ENCODE data around the gene PRDM5.
"Not testable (repeated sequence)": the region's sequence is repeated elsewhere in the genome, so short reads cannot be mapped to it uniquely, and the experiment has no call there.

Gene PRDM5

GRCh38 chr4:120741636-120742035 lies 180.9 kb downstream of the PRDM5 start:
- not testable (repeated sequence) for DNase-seq

- DNase-seq = no peak
These were observed 186.2 kb downstream of the PRDM5 start for GRCh38 chr4:120736312-120736711.

GRCh38 chr4:120733968-120734367 lies 188.6 kb downstream of the PRDM5 start:
- DNase-seq = no peak

GRCh38 chr4:120733054-120733453 lies 189.5 kb downstream of the PRDM5 start:
- no peak for DNase-seq

- DNase-seq = no peak
These were observed 191.0 kb downstream of the PRDM5 start for GRCh38 chr4:120731561-120731960.

GRCh38 chr4:120730777-120731320 lies 191.7 kb downstream of the PRDM5 start:
- no peak for DNase-seq

- no peak for DNase-seq
These were observed 193.4 kb downstream of the PRDM5 start for GRCh38 chr4:120728892-120729675.

GRCh38 chr4:120725639-120726580 lies 196.6 kb downstream of the PRDM5 start:
- DNase-seq = no peak

- no peak for DNase-seq
These were observed 197.9 kb downstream of the PRDM5 start for GRCh38 chr4:120724656-120725055.

- DNase-seq = no peak
These were observed 198.5 kb downstream of the PRDM5 start for GRCh38 chr4:120723986-120724385.

- DNase-seq = no peak
These were observed 199.4 kb downstream of the PRDM5 start for GRCh38 chr4:120723105-120723504.

- DNase-seq = no peak
These were observed 199.9 kb downstream of the PRDM5 start for GRCh38 chr4:120722655-120723054.

GRCh38 chr4:120720354-120720934 lies 202.1 kb downstream of the PRDM5 start:
- no peak for DNase-seq

- no peak for DNase-seq
These were observed 203.5 kb downstream of the PRDM5 start for GRCh38 chr4:120718979-120719566.

GRCh38 chr4:120716346-120716745 lies 206.2 kb downstream of the PRDM5 start:
- DNase-seq = no peak

GRCh38 chr4:120714417-120715010 lies 208.0 kb downstream of the PRDM5 start:
- no peak for DNase-seq

- no peak for DNase-seq
These were observed 212.5 kb downstream of the PRDM5 start for GRCh38 chr4:120709991-120710390.

GRCh38 chr4:120704538-120704937 lies 218.0 kb downstream of the PRDM5 start:
- no peak for DNase-seq

GRCh38 chr4:120703908-120704307 lies 218.6 kb downstream of the PRDM5 start:
- no peak for DNase-seq

GRCh38 chr4:120699354-120699753 lies 223.2 kb downstream of the PRDM5 start:
- DNase-seq = no peak

GRCh38 chr4:120694973-120695372 lies 227.6 kb downstream of the PRDM5 start:
- no peak for DNase-seq

GRCh38 chr4:120693816-120694215 lies 228.7 kb downstream of the PRDM5 start:
- no peak for DNase-seq

Data from cerebellar nuclear complex (tissue), 1 donor.